Activated CD4-positive, alpha-beta T cell treated with anti-CD3 and anti-CD28 coated beads for 36 hours (primary cell): ENCODE data around the gene PDCD11. TPM values are rescaled to one million over a fixed set of nuclear protein-coding genes. Genes with fewer than 3 reads are reported as not detected.

Experiments used
- ATAC-seq: fragments of 200-7000 bp; cut with Tn5 transposase; one replicate; pipeline ENCODE4 v1.10.0; 2021; ENCODE audit warnings: mild to moderate bottlenecking, moderate library complexity
- CTCF ChIA-PET: fragments of 350-600 bp; sonication (Branson Sonifier 250); formaldehyde crosslinking; loops from one replicate; lab custom pipeline; 2021; ENCODE audit warnings: antibody characterized with exemption; lab: Charles Lee
- POLR2A ChIA-PET: fragments of 350-600 bp; sonication (Branson Sonifier 250); formaldehyde crosslinking; loops from one replicate; lab custom pipeline; 2021; ENCODE audit warnings: antibody characterized with exemption, inconsistent platforms; lab: Charles Lee
- DNase-seq: peaks from one replicate; pipeline ENCODE4 v3.0.0-alpha.2; 2020
- H3K27ac Mint-ChIP-seq: one replicate; pipeline ENCODE4 v1.8.0; 2021; ENCODE audit warnings: mixed read lengths
- H3K27me3 Mint-ChIP-seq: one replicate; pipeline ENCODE4 v1.8.0; 2021; ENCODE audit warnings: mixed read lengths
- H3K36me3 Mint-ChIP-seq: one replicate; pipeline ENCODE4 v1.8.0; 2021; ENCODE audit warnings: low read depth, mixed read lengths
- H3K4me1 Mint-ChIP-seq: one replicate; pipeline ENCODE4 v1.8.0; 2021; ENCODE audit warnings: mixed read lengths
- H3K4me3 Mint-ChIP-seq: one replicate; pipeline ENCODE4 v1.8.0; 2021; ENCODE audit warnings: mild to moderate bottlenecking, moderate library complexity, mixed read lengths
- H3K9me3 Mint-ChIP-seq: one replicate; pipeline ENCODE4 v1.8.0; 2021; ENCODE audit warnings: low read depth, mixed read lengths
- intact Hi-C, 2 experiments: fragments of 100-400 bp; cut with DNase I in 1 of 2; cut with micrococcal nuclease in 1 of 2; formaldehyde crosslinking; loops; one replicate each; pipeline versions ENCODE4 v1.14.2 to v1.15.1; 2022 to 2024; cut with DNase I, micrococcal nuclease
- total RNA-seq, 2 experiments: library from RNA; stranded (reverse); gene quantifications; one replicate each; pipeline ENCODE4 v1.2.3, GENCODE V29; 2021

Gene PDCD11
- total RNA-seq, 2 experiments from 2014 or later = 60.6 to 73.8 TPM

- no peaks in the 10 kb centered on the region for H3K4me1 Mint-ChIP-seq
- intact Hi-C loops = no loop called here
- POLR2A ChIA-PET = no interaction called here
- H3K4me3 Mint-ChIP-seq = no peak overlapping the region
- ATAC-seq (no peak), DNase-seq (no peak)
- peaks cover 66% of the 10 kb centered on the region for H3K36me3 Mint-ChIP-seq
- CTCF ChIA-PET = no interaction called here
- H3K27ac Mint-ChIP-seq = no peak overlapping the region
- no peaks in the 10 kb centered on the region for H3K9me3 Mint-ChIP-seq
- no peaks in the 10 kb centered on the region for H3K27me3 Mint-ChIP-seq
Observed at GRCh38 chr10:103440416-103440815, 44.0 kb downstream of the PDCD11 start.

- intact Hi-C loops = no loop called here
- no peaks in the 10 kb centered on the region for H3K9me3 Mint-ChIP-seq
- POLR2A ChIA-PET = no interaction called here
Observed at GRCh38 chr10:103441206-103441605, 44.8 kb downstream of the PDCD11 start.

GRCh38 chr10:103441611-103442010, 45.2 kb downstream of the PDCD11 start:
- intact Hi-C loops = no loop called here
- ChIA-PET CTCF (interaction anchor here (1.0 to 1.2 kb wide), 2 partner anchors 33 to 41 kb away, joined by 3 to 4 read pairs; no protein-coding TSS in a partner anchor), POLR2A (no interaction called here)
- Mint-ChIP-seq H3K4me3 (no peak overlapping the region), H3K4me1 (no peaks in the 10 kb centered on the region), H3K9me3 (no peaks in the 10 kb centered on the region), H3K27me3 (no peaks in the 10 kb centered on the region), H3K36me3 (peaks cover 65% of the 10 kb centered on the region), H3K27ac (no peak overlapping the region)
- ATAC-seq (no peak), DNase-seq (no peak)

More at GRCh38 chr10:103441206-103441605, 44.8 kb downstream of the PDCD11 start:
- Mint-ChIP-seq H3K4me3 (no peak overlapping the region), H3K27me3 (no peaks in the 10 kb centered on the region), H3K27ac (no peak overlapping the region), H3K4me1 (no peaks in the 10 kb centered on the region), H3K36me3 (peaks cover 65% of the 10 kb centered on the region)
- CTCF ChIA-PET = no interaction called here
- ATAC-seq (no peak), DNase-seq (no peak)

GRCh38 chr10:103442031-103442461, 45.6 kb downstream of the PDCD11 start:
- ChIA-PET POLR2A (no interaction called here), CTCF (interaction anchor here (1.0 to 1.4 kb wide), 3 partner anchors 26 to 41 kb away, joined by 3 to 4 read pairs (median 4); no protein-coding TSS in a partner anchor)
- peaks cover 61% of the 10 kb centered on the region for H3K36me3 Mint-ChIP-seq
- intact Hi-C loops = no loop called here
- no peak overlapping the region for H3K4me3 Mint-ChIP-seq
- H3K27ac Mint-ChIP-seq = no peak overlapping the region
- DNase-seq = no peak
- H3K9me3 Mint-ChIP-seq = no peaks in the 10 kb centered on the region
- no peaks in the 10 kb centered on the region for H3K27me3 Mint-ChIP-seq
- ATAC-seq = no peak
- H3K4me1 Mint-ChIP-seq = no peaks in the 10 kb centered on the region

GRCh38 chr10:103443475-103444185, 47.2 kb downstream of the PDCD11 start:
- Mint-ChIP-seq H3K4me3 (no peak overlapping the region), H3K9me3 (no peaks in the 10 kb centered on the region), H3K27ac (no peak overlapping the region), H3K27me3 (no peaks in the 10 kb centered on the region), H3K4me1 (peaks cover 5% of the 10 kb centered on the region), H3K36me3 (peaks cover 62% of the 10 kb centered on the region)
- ChIA-PET CTCF (interaction anchor here (1.4 kb wide), 1 partner anchor 28 kb away, joined by 4 read pairs; no protein-coding TSS in a partner anchor), POLR2A (no interaction called here)
- intact Hi-C loops = no loop called here
- no peak for DNase-seq
- no peak for ATAC-seq

- intact Hi-C loops = no loop called here
- Mint-ChIP-seq H3K9me3 (no peaks in the 10 kb centered on the region), H3K36me3 (peaks cover 62% of the 10 kb centered on the region), H3K27me3 (no peaks in the 10 kb centered on the region), H3K4me1 (peaks cover 13% of the 10 kb centered on the region), H3K4me3 (no peak overlapping the region), H3K27ac (no peak overlapping the region)
- ChIA-PET CTCF (no interaction called here), POLR2A (no interaction called here)
- ATAC-seq = no peak
- no peak for DNase-seq
Observed at GRCh38 chr10:103444478-103444877, 48.1 kb downstream of the PDCD11 start.

- H3K27ac Mint-ChIP-seq = no peak overlapping the region
- CTCF ChIA-PET = no interaction called here
- H3K4me3 Mint-ChIP-seq = no peak overlapping the region
- ATAC-seq = no peak
- intact Hi-C loops = no loop called here
- DNase-seq = no peak
- POLR2A ChIA-PET = no interaction called here
- H3K4me1 Mint-ChIP-seq = peaks cover 22% of the 10 kb centered on the region
- H3K27me3 Mint-ChIP-seq = no peaks in the 10 kb centered on the region
- no peaks in the 10 kb centered on the region for H3K9me3 Mint-ChIP-seq
- H3K36me3 Mint-ChIP-seq = peaks cover 59% of the 10 kb centered on the region
Observed at GRCh38 chr10:103445366-103445765, 48.9 kb downstream of the PDCD11 start.

- Mint-ChIP-seq H3K27ac (no peak overlapping the region), H3K36me3 (peaks cover 53% of the 10 kb centered on the region), H3K4me1 (peaks cover 28% of the 10 kb centered on the region), H3K4me3 (no peak overlapping the region), H3K27me3 (no peaks in the 10 kb centered on the region), H3K9me3 (no peaks in the 10 kb centered on the region)
- POLR2A ChIA-PET = no interaction called here
- intact Hi-C loops = no loop called here
- CTCF ChIA-PET = interaction anchor here (0.7 to 1.7 kb wide), 3 partner anchors 40 to 528 kb away, joined by 3 to 9 read pairs (median 4); partner anchors contain the start of gene CNNM2
- ATAC-seq (no peak), DNase-seq (no peak)
Observed at GRCh38 chr10:103445767-103446567, 49.5 kb downstream of the PDCD11 start.

GRCh38 chr10:103447187-103447586, 50.8 kb downstream of the PDCD11 start:
- intact Hi-C loops = no loop called here
- no peaks in the 10 kb centered on the region for H3K27me3 Mint-ChIP-seq
- H3K27ac Mint-ChIP-seq = no peak overlapping the region
- POLR2A ChIA-PET = no interaction called here
- no peak for ATAC-seq
- no peak for DNase-seq
- H3K9me3 Mint-ChIP-seq = no peaks in the 10 kb centered on the region
- peaks cover 33% of the 10 kb centered on the region for H3K4me1 Mint-ChIP-seq
- H3K36me3 Mint-ChIP-seq = peaks cover 47% of the 10 kb centered on the region
- no peak overlapping the region for H3K4me3 Mint-ChIP-seq
- CTCF ChIA-PET = interaction anchor here (1.2 to 1.7 kb wide), 2 partner anchors 39 to 529 kb away, joined by 4 to 9 read pairs; partner anchors contain the start of gene CNNM2

- intact Hi-C loops = no loop called here
- H3K27me3 Mint-ChIP-seq = no peaks in the 10 kb centered on the region
- H3K36me3 Mint-ChIP-seq = peaks cover 38% of the 10 kb centered on the region
- POLR2A ChIA-PET = no interaction called here
- peaks cover 40% of the 10 kb centered on the region for H3K4me1 Mint-ChIP-seq
- CTCF ChIA-PET = interaction anchor here (0.7 to 1.2 kb wide), 2 partner anchors 34 to 207 kb away, joined by 3 to 4 read pairs; no protein-coding TSS in a partner anchor
- no peak overlapping the region for H3K4me3 Mint-ChIP-seq
- H3K9me3 Mint-ChIP-seq = no peaks in the 10 kb centered on the region
- H3K27ac Mint-ChIP-seq = peak overlapping the region; percentile 66
- no peak for DNase-seq
- no peak for ATAC-seq
Observed at GRCh38 chr10:103448746-103449145, 52.3 kb downstream of the PDCD11 start.
